ENCODE data around the gene CCNC.
A peak's percentile ranks its signal among the peaks of the same experiment; 100 is the strongest.

Gene CCNC

DNA sequence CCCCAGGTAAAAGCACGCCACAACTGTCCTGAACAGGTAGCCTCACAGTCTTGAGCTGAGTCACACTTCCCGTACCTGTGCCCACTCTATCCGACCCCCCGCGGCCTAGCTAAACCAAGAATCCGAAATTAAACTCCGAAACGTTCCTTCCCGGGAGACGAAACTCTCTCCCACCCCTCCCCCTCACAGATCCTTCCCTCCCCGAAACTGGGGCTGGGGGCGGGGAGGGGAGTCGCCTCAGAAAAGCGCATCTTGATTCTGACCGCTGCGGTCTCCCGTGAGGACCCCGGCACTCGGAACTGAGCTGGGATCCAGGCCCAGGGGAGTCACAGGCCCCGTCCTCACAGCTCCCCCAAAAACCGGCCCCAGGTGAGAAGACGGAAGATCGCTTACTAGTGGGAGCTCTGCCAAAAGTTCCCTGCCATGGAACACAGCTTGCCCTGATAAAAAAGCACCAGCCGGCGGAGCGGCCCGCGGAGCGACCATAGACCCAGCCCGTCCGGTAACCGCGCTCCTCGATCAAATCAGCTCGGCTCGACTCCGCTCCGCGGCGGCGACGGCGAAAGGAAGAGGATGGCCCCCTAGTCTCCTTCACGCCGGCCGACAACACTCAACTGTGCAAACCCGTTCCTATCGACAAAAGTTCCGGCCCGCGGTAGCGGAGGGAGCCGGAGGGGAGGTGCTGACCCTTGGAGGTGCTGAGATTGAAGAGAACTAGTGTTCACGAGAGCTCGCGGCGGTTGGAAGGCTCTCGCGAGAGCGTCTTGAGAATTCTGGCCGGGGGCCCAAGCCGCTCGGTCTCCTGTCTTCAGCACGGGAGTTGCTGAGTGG, at the start of gene CCNC:
Gene CCNC (minus strand): TSS at position 558 of the 831 bp plus-strand sequence. CDS start 133 bp downstream, at position 425.
- DNase-seq = peak; percentile 98

- DNase-seq = no peak
Observed at GRCh38 chr6:99617131-99617530, 48.7 kb upstream of the CCNC start.

- no peak for DNase-seq
Observed at GRCh38 chr6:99614430-99615186, 46.1 kb upstream of the CCNC start.

DNA sequence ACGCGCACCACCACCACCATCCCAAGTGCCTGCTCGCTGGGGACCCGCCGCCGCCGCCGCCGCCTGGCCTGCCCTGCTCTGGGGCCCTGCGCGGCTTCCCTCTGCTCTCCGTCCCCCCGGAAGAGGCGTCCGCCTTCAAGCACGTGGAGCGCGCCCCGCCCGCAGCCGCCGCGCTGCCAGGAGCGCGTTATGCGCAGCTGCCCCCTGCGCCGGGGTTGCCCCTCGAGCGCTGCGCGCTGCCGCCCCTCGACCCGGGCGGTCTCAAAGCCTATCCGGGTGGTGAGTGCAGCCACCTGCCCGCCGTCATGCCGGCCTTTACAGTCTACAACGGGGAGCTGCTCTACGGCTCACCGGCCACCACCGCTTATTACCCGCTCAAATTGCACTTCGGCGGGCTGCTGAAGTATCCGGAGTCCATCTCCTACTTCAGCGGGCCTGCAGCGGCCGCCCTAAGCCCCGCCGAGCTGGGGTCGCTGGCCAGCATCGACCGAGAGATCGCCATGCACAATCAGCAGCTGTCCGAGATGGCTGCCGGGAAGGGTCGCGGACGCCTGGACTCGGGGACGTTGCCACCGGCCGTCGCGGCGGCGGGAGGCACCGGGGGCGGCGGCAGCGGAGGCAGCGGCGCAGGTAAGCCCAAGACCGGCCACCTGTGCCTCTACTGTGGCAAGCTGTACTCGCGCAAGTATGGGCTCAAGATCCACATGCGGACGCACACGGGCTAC, 45.4 kb upstream of the CCNC start:
- DNase-seq = no peak

DNA sequence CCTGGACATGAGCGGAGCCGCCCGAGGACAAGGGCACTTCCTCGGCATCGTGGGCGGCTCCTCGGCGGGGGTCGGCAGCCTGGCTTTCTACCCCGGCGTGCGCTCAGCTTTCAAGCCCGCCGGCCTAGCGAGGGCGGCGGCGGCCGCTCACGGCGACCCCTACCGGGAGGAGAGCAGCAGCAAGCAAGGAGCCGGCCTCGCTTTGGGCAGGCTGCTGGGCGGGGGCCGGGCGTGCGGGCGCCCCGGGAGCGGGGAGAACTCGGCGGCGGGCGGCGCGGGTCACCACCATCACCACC, 44.9 kb upstream of the CCNC start:
- DNase-seq = peak; percentile 65

DNA sequence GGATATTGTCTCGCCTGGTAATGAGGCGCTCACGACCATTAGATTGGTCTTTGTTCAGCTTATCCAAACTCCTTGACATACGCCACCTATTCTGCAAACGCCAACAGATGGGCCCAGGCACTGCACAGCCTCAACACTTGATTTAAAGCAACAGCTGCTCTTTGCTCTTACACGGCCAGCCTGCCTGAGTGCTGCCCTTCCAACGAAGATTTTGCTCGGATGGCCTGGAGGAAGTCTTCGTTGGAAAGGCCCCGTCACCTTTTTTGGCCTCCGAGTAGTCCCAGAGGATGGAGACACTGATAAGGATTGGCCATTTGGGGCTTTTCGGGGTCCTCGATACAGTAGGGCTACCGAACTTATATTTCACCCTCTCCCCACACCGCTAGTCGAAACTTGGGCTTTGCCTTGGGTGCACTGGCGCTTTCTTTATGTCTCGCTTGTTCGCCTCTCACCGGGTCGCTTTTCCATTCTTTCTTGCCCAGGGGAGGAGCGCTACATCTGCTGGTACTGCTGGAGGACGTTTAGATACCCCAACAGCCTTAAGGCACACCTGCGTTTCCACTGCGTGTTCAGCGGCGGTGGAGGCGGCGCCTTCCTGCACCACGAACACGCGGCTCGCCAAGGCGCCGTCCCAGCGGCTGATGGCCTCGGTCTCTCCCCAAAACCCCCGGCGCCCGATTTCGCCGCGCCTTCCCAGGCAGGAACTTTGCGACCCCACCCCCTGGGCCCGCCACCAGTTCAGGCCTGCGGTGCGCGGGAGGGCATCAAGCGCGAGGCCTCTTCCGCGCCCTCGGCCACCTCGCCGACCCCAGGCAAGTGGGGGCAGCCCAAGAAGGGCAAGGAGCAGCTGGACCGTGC, 44.3 kb upstream of the CCNC start:
- no peak for DNase-seq

DNA sequence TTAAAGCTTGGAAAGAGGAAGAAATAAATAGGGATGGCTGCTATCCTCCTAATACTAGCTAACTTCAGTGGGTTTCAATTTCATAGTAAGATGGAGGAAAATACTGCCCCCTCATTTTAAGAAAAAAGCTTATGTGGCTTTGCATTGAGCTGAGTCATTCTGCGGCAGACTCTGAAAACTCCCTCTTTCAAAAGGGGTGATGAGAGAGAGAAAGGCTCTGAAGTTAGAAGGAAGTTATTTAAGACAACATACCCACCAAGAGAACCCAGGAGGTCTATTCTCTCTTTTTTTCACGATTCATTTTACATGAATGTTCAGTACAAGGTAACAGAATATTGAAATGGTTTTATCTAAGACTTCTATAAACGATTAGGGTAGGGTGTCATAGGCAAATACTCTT, 42.7 kb upstream of the CCNC start:
- DNase-seq = no peak

DNA sequence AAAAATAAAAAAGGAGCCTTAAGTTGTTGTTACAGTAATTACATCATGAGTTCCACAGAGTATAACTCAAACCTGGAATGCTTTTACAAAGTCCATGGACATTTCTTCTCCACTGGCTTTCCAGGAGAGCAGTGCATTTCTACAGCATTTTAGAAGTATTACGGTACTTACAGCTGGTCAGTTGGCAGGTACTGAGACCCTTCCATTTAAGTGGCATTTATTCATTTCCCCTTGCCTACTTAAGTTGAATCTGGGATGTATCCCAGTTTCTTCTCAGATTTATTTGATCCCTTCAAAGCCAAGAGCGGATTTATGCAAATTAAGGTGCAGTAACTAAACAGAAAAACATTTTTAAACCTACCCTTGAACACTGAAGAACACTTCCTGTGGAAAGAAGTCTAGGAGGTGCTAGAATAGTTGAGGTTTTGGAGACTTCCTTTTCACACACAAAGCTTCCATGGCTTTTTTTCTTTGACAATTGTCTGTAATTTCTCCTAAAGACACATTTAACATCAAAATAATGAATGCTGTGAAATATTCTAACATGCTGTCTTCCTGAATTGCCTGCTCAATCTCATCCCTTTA, 41.5 kb upstream of the CCNC start:
- DNase-seq = no peak

- no peak for DNase-seq
Observed at GRCh38 chr6:99608886-99609482, 40.5 kb upstream of the CCNC start.

GRCh38 chr6:99608059-99608885, 39.8 kb upstream of the CCNC start:
- DNase-seq = no peak

- DNase-seq = no peak
Observed at GRCh38 chr6:99607416-99608036, 39.1 kb upstream of the CCNC start.

DNA sequence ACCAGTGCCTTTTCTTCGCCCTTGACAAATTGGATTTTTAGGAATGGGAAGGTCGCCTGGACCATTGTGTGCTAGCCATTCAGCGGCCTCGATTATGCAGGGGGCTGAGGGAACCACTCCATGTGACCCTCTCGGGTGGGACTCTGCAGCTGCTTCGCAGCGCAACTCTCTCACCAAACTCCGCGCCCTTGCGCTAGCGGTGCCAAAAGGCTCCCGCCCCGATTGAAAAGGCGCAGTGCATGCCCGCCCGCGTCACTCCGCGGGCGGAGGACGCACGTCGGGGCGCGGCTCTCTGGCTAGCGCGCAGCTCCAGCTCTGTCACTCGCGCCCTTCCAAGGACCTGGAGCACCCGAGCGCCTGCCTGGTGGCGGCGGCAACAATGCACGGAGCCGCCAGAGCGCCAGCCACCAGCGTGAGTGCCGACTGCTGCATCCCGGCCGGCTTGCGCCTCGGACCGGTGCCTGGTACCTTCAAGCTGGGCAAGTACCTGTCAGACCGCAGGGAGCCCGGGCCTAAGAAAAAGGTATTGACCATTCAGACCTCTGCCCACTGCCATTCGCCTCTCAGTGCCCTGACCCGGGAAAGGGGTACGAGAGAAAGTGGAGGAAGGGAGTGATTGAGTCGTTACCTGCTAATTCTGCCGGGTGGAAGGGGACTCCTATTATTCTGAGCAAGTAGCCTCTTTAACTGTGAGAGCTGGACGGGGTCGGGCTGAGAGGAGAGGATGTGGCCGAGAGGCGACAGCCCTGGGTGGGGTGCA, 38.4 kb upstream of the CCNC start, which contains the start of gene PRDM13:
Gene PRDM13 (plus strand): TSS at position 178 of the 760 bp plus-strand sequence. CDS start 202 bp downstream, at position 380.
- no peak for DNase-seq

DNA sequence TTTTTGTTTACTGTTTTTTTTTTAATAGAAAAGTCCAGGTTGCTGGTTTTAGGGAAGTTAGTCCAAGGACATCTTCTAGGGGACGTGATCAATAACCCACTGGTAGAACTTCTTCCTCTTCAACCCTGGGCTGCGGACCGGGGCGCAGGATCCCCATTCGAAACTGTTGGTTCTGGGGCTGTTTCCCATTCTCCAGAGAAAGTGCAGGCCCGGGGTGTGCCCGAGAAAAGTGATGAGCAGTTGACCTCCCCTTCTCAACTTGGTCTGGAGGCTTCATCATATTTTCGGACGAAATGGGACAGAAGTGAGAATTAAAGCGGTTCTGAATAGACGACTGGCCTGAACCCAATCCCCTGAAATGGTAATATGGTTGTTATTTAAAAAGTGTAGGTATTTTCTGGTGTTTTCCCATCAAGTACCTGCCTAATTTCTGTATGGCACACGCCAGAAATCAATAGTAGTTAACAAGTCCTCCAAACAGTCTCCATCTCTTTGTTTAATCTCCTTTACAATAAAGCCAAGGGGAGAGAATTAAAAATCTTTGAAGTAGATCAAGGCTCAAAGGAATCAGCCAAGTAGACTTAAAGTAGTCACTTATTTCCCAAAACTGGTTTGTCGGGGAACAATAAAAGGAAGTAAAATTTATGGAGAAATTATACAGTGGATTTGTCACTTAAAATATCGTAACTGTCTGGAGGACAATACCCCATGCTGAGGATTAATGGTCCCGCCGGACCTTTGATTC, 37.6 kb upstream of the CCNC start:
- no peak for DNase-seq

GRCh38 chr6:99605074-99605734, 36.7 kb upstream of the CCNC start:
- DNase-seq = no peak

GRCh38 chr6:99604166-99605073, 36.0 kb upstream of the CCNC start:
- no peak for DNase-seq

DNA sequence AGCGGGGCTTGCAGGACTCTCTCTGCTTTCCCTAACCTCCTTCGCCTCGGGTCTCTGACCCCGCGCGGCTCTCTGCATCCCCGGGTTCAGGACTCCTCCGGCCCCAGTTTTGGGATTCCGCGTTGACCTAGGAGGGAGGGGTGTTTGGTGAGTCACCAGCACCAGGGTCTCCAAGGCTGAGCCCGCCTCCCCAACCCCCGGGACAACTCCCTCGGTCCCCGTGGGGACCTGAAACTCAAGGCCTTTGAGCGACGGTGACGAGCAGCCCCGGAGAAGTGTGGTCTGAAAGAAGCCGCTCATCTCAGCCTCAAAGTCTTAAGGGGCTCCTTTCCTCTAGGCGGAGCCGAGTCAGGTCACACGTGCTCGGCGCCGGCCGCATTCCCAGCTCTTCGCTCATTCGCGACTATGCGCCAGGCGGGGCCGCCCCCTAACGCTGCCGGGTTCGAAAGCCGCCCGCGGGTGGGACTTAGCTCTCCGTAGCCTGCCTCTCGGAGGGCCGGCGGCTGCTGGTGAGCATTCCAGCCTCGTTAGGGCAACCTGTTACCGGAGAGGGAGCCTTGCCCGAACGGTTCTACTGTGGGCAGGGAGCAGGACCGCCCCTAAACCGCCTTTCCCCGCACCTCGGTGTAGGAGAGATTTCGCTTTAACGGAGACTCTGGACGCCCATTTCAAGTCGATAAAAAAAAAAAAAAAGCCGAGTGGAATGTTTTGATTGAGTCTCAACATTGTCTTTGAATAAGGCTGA, 35.1 kb upstream of the CCNC start:
- DNase-seq = peak; percentile 69
